HG02870 (cell line): Measurements from ENCODE around the gene ABCA4.
"Not testable (repeated sequence)": the region's sequence is repeated elsewhere in the genome, so short reads cannot be mapped to it uniquely, and the experiment has no call there.

ENCODE experiments used
- ATAC-seq: cut with Tn5 transposase; IDR thresholded peaks from one replicate; pipeline ENCODE4 v1.9.1; 2021; ENCODE audit warnings: mild to moderate bottlenecking, moderate library complexity; ENCODE audit not compliant: unreplicated experiment

ABCA4 gene

DNA sequence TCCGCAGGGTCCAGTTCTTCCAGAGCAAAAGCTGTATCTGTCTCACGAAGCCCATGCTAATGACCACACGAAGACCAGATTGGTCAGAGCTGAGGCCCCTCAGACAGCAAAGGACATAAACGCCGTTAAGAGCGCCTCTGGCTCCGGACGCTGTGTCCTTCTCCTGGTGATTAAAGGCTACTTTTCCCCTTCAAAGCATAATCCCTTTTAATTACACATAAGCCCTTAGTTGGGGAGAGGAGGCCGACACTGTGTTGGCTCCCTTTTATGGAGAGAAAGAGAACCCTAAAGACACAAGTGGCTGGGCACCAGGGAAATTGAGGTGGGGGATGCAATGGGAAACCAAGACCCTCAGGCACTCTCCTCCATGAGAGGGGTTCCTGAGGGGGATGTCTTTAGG lies at the start of gene ABCA4:
ABCA4 (minus strand) TSS at position 158 of the 400 bp plus-strand sequence; CDS start at position 55, 103 bp downstream.
- no peak for ATAC-seq

GRCh38 chr1:94169126-94169525 lies 48.2 kb upstream of the ABCA4 start:
- ATAC-seq, result no peak

DNA sequence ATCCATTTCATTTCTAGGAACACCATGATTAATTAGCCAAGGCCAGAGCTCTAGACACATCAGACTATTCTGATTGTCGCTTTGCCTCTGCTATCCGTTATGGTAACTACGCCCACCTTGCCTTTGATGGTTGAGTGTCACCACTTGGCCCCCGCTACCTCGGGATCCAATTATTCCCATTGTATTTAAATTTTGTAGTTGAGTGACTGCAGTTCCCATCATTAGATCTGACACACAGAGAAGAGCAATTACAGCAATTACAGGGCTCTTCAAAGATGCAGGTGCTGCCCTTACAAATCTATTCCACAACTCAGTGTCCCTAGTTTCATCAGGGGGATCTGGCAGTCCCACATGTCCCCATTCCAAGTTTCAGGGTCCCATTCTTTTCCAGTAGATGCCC lies 44.9 kb upstream of the ABCA4 start:
- no peak for ATAC-seq

DNA sequence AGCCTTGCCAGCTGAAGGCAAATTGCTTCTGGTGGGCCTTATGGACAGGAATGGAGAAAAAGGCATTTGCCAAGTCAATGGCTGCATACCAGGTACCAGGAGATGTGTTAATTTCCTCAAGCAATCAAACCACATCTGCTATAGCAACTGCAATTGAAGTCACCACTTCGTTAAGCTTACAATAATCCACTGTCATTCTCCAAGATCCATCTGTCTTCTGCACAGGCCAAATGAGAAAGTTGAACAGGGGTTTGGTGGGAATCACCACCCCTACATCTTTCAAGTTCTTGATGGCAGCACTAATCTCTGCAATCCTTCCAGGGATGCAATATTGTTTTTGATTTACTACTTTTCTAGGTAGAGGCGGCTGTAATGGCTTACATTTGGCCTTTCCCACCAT lies 43.9 kb upstream of the ABCA4 start:
- ATAC-seq, result not testable (repeated sequence)

DNA sequence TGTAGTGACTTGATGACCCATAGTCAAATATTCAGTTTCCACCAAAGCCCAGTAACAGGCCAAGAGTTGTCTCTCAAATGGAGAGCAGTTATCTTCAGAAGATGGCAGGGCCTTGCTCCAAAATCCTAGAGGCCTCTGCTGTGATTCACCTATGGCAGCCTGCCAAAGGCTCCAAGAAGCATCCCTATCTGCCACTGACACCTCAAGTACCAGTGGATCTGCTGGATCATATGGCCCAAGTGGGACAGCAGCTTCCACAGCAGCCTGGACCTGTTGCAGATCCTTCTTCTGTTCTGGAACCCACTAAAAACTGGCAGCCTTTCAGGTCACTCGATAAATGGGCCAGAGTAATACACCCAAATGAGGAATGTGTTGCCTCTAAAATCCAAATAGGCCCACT lies 43.2 kb upstream of the ABCA4 start:
- not testable (repeated sequence) for ATAC-seq

DNA sequence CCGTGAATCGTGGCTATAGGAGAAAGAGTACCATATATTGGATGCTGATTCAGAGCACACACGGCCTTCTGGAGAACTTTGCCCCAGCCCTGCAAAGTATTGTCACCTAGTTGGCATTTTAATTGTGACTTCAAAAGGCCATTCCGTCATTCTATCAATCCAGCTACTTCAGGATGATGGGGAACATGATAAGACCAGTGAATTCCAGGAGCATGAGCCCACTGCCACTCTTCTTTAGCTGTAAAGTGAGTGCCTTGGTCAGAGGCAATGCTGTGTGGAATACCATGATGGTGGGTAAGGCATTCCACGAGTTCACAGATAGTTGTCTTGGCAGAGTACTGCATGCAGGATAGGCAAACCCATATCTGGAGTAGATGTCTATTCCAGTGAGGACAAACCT lies 42.3 kb upstream of the ABCA4 start:
- ATAC-seq, result not testable (repeated sequence)

DNA sequence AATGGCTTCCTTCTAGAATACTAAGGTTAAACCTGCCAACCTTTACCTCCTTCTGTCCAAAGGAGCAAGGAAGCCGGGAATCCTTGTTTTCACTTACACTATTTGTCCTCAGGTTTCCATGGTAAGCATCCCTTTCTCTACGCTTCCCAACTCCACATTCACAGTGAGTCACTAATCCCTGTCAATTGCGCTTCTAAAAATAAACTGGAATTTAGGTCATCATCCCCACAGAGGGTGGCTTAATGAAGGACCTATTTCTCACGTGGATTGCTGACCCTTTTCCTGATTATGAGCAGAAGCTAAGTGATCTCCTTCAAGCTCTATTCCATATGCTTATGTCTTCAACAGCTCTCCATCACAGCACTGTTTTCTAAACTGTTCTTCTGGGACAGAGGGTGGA lies 39.9 kb upstream of the ABCA4 start:
- no peak for ATAC-seq

GRCh38 chr1:94156096-94156625 lies 35.2 kb upstream of the ABCA4 start:
- no peak for ATAC-seq

DNA sequence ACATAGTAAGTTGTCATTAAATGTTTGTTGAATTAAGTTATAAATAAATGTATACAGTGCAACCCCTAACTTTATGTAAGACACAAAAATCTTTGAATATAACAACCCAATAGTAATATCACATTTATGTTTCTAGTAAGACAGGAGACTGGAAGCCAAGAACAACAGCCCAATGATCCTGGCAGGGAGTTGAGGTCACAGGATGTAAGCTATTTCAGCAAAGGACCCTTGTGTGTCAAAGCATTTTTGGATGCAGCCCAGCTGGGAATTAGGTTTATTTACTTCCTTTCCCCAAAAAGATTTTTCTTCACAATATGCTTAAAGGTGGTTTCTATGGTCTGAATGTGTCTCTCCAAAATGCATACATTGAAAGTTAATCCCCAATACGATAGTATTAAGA lies 34.0 kb upstream of the ABCA4 start:
- ATAC-seq, result no peak

DNA sequence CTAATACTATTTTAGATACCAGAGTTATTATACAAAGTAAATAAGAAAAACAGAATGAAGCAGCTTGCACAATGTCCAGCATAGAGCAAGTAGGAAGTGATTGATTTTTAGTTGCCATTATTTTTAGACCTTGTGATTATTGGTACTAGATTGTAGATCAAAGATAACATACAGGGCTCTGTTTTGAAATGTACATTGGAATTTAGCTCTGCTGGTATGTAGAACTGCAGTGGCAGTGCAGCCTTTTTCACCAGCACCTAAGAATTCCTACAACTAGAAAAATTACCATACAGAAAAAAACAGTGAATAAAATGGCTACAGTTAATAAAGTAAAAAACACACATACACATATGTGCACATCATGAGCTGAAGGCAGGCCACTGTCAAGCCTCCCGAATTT lies 32.2 kb upstream of the ABCA4 start:
- ATAC-seq, result no peak

DNA sequence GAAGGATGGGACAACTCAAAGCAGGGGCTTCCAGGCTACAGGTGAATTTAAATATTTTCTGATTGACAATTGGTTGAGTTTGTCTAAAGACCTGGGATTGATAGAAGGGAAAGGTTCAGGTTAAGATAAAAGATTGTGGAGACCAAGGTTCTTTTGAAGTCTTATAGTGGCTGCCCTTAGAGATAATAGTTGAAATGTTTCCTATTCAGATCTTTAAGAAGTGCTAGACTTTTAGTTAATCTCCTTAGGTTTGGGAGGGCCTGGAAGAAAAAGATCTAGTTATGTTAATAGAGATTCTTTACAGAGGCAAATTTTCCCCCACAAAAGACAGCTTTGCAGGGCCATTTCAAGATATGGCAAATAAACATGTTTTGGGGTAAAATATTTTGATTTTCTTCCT lies 28.2 kb upstream of the ABCA4 start:
- ATAC-seq, result not testable (repeated sequence)

DNA sequence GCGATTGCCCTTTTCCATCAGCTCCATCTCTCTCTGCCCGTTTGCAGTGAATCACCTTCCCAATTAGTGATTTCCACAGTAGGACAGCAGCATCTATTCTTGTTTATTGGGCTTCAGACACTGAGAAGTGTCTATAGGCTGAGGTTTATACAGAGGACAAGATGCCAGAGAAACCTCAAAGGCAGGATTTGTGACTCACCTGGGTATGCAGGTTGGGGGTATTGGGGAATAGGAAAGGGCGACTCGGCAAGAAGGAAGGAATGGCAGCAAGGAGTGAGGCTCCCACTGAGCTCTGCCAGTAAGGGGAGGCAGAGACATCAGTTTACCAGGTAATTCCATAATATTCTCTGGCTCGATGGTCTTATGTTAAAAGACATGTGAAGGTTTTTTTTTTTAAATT lies 25.3 kb upstream of the ABCA4 start:
- ATAC-seq, result no peak

GRCh38 chr1:94144836-94145235 lies 23.9 kb upstream of the ABCA4 start:
- ATAC-seq, result no peak

GRCh38 chr1:94143809-94144176 lies 22.8 kb upstream of the ABCA4 start:
- ATAC-seq, result no peak

DNA sequence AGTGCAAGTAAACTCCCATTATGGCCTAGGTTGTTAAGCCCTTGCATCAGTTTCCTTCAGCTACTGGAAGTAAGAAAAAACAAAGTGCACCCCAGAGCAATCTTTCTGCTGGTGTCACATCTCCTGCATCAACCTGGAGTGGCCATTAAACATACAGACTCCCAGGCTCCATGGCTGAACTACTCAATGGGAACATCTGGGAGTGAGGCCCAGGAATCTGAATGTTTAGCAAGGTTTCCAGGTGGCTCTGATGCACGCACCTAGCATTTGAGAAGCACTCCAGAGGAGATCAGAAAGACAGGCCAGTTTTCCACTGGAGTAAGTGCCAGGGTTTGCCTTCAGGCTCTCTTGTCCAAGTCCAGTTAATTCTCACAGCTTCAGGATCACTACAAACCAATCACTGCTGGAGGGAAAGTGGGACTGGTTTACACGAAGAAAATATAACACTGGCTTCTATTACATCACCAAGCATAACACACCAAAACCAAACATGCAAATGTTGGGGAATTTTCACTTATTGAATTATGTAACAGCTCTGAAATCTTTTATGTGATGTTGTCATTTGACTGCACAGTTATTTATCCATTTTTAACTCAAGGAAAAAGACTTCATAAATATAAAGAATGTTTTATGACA lies 22.3 kb upstream of the ABCA4 start:
- ATAC-seq, result no peak

DNA sequence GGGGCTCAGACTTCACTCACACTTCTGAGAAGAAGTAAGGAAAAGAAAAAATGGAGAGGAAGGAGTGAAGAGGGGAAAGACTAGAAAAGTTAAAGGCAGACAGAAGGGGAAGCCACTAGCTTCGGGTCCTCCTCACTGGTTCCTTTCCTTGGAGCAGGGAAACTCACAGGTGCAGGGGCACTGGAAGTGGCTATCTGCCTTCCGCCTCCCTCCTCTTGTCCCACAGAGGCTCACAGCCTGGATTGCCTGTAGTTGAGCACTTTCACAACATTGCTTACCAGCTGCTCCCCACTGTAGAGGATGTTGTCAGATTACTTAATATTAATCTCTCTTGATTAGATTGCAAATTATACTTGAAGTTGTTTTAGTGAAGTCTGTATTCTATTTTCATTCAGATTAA lies 21.6 kb upstream of the ABCA4 start:
- no peak for ATAC-seq

DNA sequence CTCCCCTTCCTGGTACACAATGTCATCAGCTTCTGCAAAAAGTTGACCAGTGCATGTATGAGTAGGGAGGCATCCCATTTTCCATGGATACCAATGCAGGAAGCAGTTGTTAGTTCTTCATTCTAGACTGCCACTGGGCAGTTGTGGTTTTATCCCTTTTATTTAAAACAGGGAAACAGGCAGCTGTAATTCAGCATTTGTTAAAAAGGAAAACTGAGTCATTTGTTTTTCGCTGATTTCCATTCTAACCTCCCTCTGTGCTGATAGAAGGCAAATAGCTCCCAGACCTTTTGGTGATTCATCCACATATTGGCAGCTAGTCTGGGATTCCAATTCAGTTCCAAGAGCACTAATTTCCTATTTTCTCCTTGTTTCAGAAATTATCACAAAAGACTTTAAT lies 21.1 kb upstream of the ABCA4 start:
- no peak for ATAC-seq

- no peak for ATAC-seq
These were observed 11.2 kb upstream of the ABCA4 start for GRCh38 chr1:94132111-94132510.

DNA sequence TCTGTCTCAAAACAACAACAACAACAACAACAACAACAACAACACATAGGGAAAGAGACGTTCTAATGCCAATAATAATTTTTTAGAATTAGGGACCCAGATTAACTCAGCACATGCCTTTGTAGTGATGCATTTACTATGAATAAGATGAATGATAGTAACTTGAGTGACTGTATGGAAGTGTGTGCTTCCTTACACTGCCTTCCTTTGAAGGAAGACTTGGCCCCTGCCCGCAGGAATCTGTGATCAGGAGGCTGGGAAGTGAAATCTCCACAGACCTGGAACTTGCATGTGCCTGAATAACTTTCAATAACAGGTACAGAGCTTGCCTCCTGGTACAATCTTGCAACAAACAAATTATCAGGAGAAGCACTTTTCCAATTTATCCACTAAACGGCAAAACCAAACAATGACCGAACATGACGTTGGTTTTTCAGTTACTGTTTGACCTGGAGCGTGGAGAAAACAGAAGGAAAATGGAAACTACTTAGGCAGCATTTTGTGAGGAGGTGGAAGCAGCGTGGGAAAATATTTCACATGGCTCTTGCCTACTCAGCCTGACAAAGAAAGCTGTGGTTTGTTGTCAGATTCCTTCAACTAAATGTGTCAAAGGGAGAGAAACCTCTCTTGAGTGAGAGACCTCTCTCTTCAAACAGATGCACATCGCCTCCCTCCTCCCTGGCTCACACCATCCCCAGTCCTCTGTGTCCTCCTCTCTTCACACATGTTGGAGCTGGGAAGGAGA lies 10.1 kb upstream of the ABCA4 start:
- ATAC-seq, result no peak

DNA sequence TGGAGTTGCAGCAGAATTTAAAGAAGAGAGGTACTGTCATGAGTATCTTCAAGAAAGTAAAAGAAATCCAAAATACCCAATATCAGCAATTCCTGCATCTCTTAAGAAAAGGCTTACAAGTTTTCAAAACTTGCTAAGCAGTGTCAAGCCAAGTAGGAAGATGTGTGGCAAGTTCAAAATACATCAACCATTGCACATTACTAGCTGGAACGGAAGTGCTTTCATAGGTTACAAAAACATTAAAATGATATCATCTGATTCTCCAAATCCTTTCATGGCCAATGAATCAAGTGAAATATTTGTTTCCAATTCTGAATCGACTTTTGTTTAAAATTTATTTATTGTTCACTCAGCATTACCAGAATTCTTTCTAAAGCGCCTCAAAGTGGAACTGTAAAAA lies 5.7 kb upstream of the ABCA4 start:
- no peak for ATAC-seq

GRCh38 chr1:94125551-94126514 lies 4.9 kb upstream of the ABCA4 start:
- ATAC-seq, result no peak
